Thyroid gland (tissue), 4 donors: ENCODE results near the gene SEMA6A. TPM values are rescaled to one million over a fixed set of nuclear protein-coding genes. Genes with fewer than 3 reads are reported as not detected.

Experiments
- DNase-seq, 2 donors: peaks; one replicate each; pipeline ENCODE4 v3.0.0-alpha.2; 2019
- H3K27ac ChIP-seq, 3 donors: fragments of 200-600 bp; sonication (generic); 1 replicate in 2 of 3; 2 replicates in 1 of 3; pipeline ENCODE4 v1.5.1; 2016 to 2019; ENCODE audit warnings: mild to moderate bottlenecking in 1 of 3, moderate library complexity in 1 of 3
- H3K27me3 ChIP-seq: fragments of 200-600 bp; sonication (generic); one replicate; pipeline ENCODE4 v1.5.1; 2019
- H3K36me3 ChIP-seq, 2 donors: fragments of 200-600 bp; sonication (generic); one replicate each; pipeline ENCODE4 v1.5.1; 2016 to 2019
- H3K4me1 ChIP-seq, 2 donors: fragments of 200-600 bp; sonication (generic); one replicate each; pipeline ENCODE4 v1.5.1; 2017 to 2019
- H3K4me3 ChIP-seq, 3 donors: fragments of 200-600 bp; sonication (generic); replicated peaks in 1 of 3; 1 replicate in 2 of 3; 2 replicates in 1 of 3; pipeline ENCODE4 v1.5.1; 2016; ENCODE audit warnings: mild to moderate bottlenecking in 1 of 3
- H3K9me3 ChIP-seq: fragments of 200-600 bp; sonication (generic); one replicate; pipeline ENCODE4 v1.5.1; 2017
- POLR2A ChIP-seq, 2 donors: fragments of 450-650 bp; IDR thresholded peaks; one replicate each; pipeline ENCODE4 v1.6.1; 2017; ENCODE audit warnings: antibody characterized with exemption in 2 of 2, mild to moderate bottlenecking in 2 of 2, moderate library complexity in 1 of 2
- WGBS, 2 donors: methylation state at CpG; one replicate each; pipeline ENCODE4 v1.1.5; 2017; 5-methylcytosine and 5-hydroxymethylcytosine counted together
- intact Hi-C: fragments of 100-400 bp; cut with DNase I; formaldehyde crosslinking; loops from one replicate; pipeline ENCODE4 v1.15.1; 2023
- total RNA-seq, 4 donors: library from RNA; depleted of rRNA; stranded (reverse); fragments of >200 nt; gene quantifications; one replicate each; pipeline ENCODE4 v1.2.3, GENCODE V29; 2016
- TF ChIP-seq, protein P1 (sequence below), 6 experiments: fragments of 200-600 bp in 3 of 6; fragments of 450-650 bp in 3 of 6; sonication (generic) in 3 of 6; IDR thresholded peaks; one replicate each; pipeline ENCODE4 v1.5.1; 2016 to 2019; ENCODE audit warnings: antibody characterized with exemption in 6 of 6, mild to moderate bottlenecking in 2 of 6, inconsistent platforms in 1 of 6, moderate library complexity in 1 of 6

The SEMA6A gene
- total RNA-seq, 4 donors from 2014 or later, result 27.6 to 37.9 (median 30.4) TPM

DNA sequence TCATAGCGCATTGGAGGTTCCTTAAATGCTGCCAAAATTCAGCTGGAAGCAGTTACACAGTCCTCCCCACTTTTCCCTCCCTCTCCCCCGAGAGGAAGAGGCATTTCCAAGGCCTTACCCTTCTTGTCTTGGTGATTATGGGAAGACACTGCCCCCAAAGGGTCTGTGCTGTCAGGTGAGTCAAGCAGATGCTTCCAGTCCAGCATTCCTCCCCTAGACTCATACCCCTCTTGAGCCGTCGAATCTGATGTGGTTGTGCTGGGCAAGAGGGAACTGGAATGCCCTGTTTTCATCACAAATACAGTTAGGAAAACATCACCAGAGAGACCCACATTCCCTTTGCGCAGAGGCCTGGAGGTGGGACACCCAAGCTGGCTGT, 107.2 kb downstream of the SEMA6A start:
- WGBS, 2 donors, result 90 to 93% methylated on average over 5 of the region's 5 CpGs
- no peak overlapping the region for H3K4me3 ChIP-seq
- no peaks in the 10 kb centered on the region for H3K27me3 ChIP-seq
- H3K36me3 ChIP-seq, result peaks cover 0 to 3% of the 10 kb centered on the region in 2 donors
- intact Hi-C loops, result no loop called here
- DNase-seq, result no peak
- H3K9me3 ChIP-seq, result no peaks in the 10 kb centered on the region
- H3K4me1 ChIP-seq, result no peaks in the 10 kb centered on the region
- TF ChIP-seq POLR2A (IDR thresholded peaks at IDR 0.05), result no peak
- TF ChIP-seq, protein P1, sequence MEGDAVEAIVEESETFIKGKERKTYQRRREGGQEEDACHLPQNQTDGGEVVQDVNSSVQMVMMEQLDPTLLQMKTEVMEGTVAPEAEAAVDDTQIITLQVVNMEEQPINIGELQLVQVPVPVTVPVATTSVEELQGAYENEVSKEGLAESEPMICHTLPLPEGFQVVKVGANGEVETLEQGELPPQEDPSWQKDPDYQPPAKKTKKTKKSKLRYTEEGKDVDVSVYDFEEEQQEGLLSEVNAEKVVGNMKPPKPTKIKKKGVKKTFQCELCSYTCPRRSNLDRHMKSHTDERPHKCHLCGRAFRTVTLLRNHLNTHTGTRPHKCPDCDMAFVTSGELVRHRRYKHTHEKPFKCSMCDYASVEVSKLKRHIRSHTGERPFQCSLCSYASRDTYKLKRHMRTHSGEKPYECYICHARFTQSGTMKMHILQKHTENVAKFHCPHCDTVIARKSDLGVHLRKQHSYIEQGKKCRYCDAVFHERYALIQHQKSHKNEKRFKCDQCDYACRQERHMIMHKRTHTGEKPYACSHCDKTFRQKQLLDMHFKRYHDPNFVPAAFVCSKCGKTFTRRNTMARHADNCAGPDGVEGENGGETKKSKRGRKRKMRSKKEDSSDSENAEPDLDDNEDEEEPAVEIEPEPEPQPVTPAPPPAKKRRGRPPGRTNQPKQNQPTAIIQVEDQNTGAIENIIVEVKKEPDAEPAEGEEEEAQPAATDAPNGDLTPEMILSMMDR (IDR thresholded peaks at IDR 0.05), result no peak
- H3K27ac ChIP-seq, result no peak overlapping the region

DNA sequence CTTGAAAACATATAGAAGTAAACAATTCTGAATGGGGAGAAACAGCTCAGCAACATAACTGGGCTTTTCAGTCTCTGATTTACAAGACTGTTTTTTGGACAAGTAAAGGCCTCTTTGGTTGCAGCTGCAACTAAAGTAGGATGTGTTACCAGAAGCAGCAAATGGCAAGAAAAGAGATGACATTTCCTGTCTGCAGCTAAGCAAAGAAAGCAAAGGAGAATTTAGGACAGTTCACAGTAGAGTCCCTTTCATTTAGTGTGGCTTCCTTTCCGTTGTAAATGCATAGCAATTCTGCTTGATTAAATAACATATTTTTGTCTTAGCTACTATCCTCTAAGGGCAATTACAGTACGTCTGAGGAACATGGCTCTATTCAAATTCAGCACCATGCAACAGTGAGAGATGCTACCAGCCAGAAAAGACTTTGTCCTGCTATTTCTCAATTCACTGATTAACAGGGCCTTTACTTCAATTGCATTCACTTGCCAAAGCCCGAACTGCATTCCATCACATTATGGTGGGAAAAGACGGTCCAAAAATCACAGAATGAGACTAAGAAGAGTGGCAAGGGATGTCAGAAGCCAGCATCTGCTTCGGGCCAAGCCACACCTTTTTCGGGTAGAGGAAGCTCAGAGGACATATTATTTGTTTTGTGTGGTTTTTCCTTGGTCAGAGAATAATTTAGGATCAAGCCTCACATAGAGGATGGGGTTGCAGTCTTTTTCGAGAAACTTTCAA, 107.7 kb downstream of the SEMA6A start:
- Histone ChIP-seq H3K4me3 (no peak overlapping the region), H3K27ac (no peak overlapping the region), H3K27me3 (no peaks in the 10 kb centered on the region), H3K9me3 (no peaks in the 10 kb centered on the region), H3K36me3 (peaks cover 0 to 3% of the 10 kb centered on the region in 2 donors), H3K4me1 (no peaks in the 10 kb centered on the region)
- TF ChIP-seq, protein P1 (IDR thresholded peaks at IDR 0.05), result no peak
- TF ChIP-seq POLR2A (IDR thresholded peaks at IDR 0.05), result no peak
- 83 to 86% methylated on average over 7 of the region's 7 CpGs for WGBS, 2 donors
- intact Hi-C loops, result no loop called here
- no peak for DNase-seq

DNA sequence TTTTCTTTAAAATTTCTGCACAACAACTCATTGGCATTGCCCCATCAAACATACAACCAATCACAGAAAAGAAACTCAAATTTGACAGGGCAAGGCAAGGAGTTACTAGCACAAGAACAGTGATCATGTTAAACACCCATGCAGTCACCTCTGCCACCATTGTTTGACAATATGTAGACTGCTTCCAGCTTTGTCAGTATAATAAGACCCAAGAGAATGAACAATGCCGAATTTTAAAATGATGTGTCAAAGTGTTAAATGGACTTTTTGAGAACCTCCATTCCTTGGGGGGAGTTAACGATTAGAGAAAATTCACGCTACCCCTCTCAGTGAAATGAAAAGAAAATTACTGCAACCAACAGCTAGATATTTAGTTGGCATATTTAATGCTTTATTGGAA, 109.2 kb downstream of the SEMA6A start:
- intact Hi-C loops, result no loop called here
- H3K4me3 ChIP-seq, result no peak overlapping the region

DNA sequence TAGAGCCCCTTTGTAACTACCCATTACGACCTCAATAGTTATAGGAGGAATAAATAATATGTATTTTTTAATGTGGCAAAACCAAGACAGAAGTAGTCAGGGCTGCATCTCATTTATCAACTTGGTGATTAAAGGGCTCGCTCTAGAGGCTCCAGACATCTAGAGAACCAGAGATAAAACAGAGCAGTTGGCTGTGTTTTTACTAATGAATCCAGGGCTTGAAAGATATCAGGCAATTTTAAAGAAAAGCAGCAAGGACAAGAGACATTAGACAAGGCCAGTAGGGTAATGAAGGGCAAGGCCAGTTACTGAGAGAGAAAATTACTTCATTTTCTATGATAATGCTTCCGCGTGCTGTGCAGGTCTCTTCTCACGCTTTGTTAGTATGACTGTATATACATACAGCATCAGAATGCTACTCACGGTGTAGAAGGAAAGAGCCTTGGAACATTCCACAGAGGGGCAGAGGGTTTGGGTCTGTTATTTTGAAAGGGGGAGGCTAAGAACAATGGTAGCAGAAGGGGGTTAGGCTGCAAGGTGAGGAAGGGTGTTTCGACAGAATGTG, 110.4 kb downstream of the SEMA6A start:
- TF ChIP-seq, protein P1 (IDR thresholded peaks at IDR 0.05), result no peak
- TF ChIP-seq POLR2A (IDR thresholded peaks at IDR 0.05), result no peak
- no peak overlapping the region for H3K27ac ChIP-seq
- H3K27me3 ChIP-seq, result no peaks in the 10 kb centered on the region
- H3K4me3 ChIP-seq, result no peak overlapping the region
- intact Hi-C loops, result no loop called here
- DNase-seq, result no peak
- H3K9me3 ChIP-seq, result no peaks in the 10 kb centered on the region
- H3K36me3 ChIP-seq, result peaks cover 0 to 3% of the 10 kb centered on the region in 2 donors
- 89 to 93% methylated on average over 7 of the region's 7 CpGs for WGBS, 2 donors
- H3K4me1 ChIP-seq, result no peaks in the 10 kb centered on the region

More for the DNA sequence above, 109.2 kb downstream of the SEMA6A start:
- TF ChIP-seq, protein P1 (IDR thresholded peaks at IDR 0.05), result no peak
- no peak for TF ChIP-seq POLR2A (IDR thresholded peaks at IDR 0.05)
- WGBS, 2 donors, result 95 to 96% methylated on average over 3 of the region's 3 CpGs
- no peak overlapping the region for H3K27ac ChIP-seq
- DNase-seq, result no peak
- no peaks in the 10 kb centered on the region for H3K9me3 ChIP-seq
- H3K27me3 ChIP-seq, result no peaks in the 10 kb centered on the region
- H3K36me3 ChIP-seq, result peaks cover 0 to 3% of the 10 kb centered on the region in 2 donors
- no peaks in the 10 kb centered on the region for H3K4me1 ChIP-seq

DNA sequence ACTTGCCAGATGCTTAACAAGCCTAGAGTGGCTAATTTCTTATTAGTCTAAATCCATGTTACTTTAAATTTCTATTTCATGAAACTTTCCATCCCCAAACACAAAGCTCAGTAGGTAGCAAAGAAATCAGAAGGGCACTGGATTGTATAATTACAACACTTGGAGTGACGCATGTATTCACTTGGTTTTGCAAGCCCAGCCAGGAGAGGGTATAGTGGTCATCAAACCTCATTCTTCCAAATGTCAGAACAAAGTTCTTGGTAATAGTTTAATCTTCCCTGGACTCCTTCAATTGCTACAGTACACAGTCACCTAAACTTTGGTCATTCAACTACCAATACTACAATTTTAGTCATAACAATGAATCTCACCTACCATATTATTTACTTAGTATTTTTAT, 112.1 kb downstream of the SEMA6A start:
- H3K4me1 ChIP-seq, result no peaks in the 10 kb centered on the region
- TF ChIP-seq POLR2A (IDR thresholded peaks at IDR 0.05), result no peak
- TF ChIP-seq, protein P1 (IDR thresholded peaks at IDR 0.05), result no peak
- DNase-seq, result no peak
- no peaks in the 10 kb centered on the region for H3K9me3 ChIP-seq
- H3K27ac ChIP-seq, result no peak overlapping the region
- no peaks in the 10 kb centered on the region for H3K27me3 ChIP-seq
- WGBS, 2 donors, result 100% methylated on average over 1 of the region's 1 CpG
- intact Hi-C loops, result no loop called here
- no peak overlapping the region for H3K4me3 ChIP-seq
- H3K36me3 ChIP-seq, result peaks cover 0 to 3% of the 10 kb centered on the region in 2 donors
